BJ (cell line): Measurements from ENCODE around the gene ELFN1. TPM values are rescaled to one million over a fixed set of nuclear protein-coding genes. Genes with fewer than 3 reads are reported as not detected.

Source experiments
- CTCF ChIA-PET: fragments of 350-600 bp; formaldehyde crosslinking; extraction: SDS; loops from one replicate; lab custom pipeline; 2021; ENCODE audit warnings: antibody characterized with exemption, inconsistent platforms; lab: Yijun Ruan, JAX
- POLR2A ChIA-PET: fragments of 300-600 bp; sonication (Branson Sonifier 250); formaldehyde crosslinking; extraction: SDS; loops from one replicate; lab custom pipeline; 2021; ENCODE audit warnings: antibody characterized with exemption; lab: Charles Lee
- DNase-seq: peaks from one replicate; pipeline ENCODE4 v3.0.0-alpha.2; 2011; ENCODE audit warnings: low read depth
- H3K27me3 ChIP-seq: 2 replicates; pipeline ENCODE4 v1.6.0; 2011; ENCODE audit warnings: low read length; ENCODE audit not compliant: control insufficient read depth, insufficient read depth
- H3K36me3 ChIP-seq: 2 replicates; pipeline ENCODE4 v1.5.1; 2011; ENCODE audit warnings: low read length; ENCODE audit not compliant: control insufficient read depth, insufficient read depth
- H3K4me3 ChIP-seq: 2 replicates; pipeline ENCODE4 v1.5.1; 2011; ENCODE audit warnings: low read depth, mild to moderate bottlenecking, control low read depth, low read length
- CTCF ChIP-seq: IDR thresholded peaks from 2 replicates; pipeline ENCODE4 v1.5.1; 2011; ENCODE audit warnings: low read depth, mild to moderate bottlenecking, control low read depth, inconsistent platforms, low read length, moderate library complexity; ENCODE audit not compliant: insufficient read depth
- polyA plus RNA-seq: library from polyadenylated mRNA; depleted of rRNA; stranded (reverse); fragments of >200 nt; gene quantifications from 2 replicates; pipeline ENCODE4 v1.2.3, GENCODE V29; 2011

ELFN1 gene
- polyA plus RNA-seq, 1 experiment: 1.7 TPM

- no peak for DNase-seq
- POLR2A ChIA-PET: no interaction called here
- CTCF ChIA-PET: no interaction called here
- H3K27me3 ChIP-seq: no peaks in the 10 kb centered on the region
- no peaks in the 10 kb centered on the region for H3K36me3 ChIP-seq
- no peak overlapping the region for H3K4me3 ChIP-seq
- no peak for TF ChIP-seq CTCF
Observed at GRCh38 chr7:1632916-1633785, 36.9 kb upstream of the ELFN1 start.

DNA sequence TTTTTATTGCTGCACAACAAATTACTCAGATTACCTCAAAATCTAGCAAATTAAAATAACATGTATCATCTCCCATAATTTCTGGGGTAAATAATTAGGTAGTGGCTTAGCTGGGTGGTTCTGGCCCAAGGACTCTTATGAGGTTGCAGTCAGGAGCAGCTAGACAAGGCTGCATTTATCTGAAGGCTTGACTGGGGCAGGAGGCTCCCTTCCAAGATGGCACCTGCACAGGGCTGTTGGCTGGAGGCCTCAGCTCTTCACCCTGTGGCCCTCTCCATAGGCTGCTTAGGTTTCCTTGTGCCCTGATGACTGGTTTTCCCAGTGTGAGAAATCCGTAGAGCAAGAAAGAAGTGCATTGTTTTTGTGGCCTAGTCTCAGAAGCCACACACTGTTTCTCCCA, 34.7 kb upstream of the ELFN1 start:
- no peak for TF ChIP-seq CTCF
- H3K36me3 ChIP-seq: no peaks in the 10 kb centered on the region
- H3K4me3 ChIP-seq: no peak overlapping the region
- ChIA-PET POLR2A (no interaction called here), CTCF (no interaction called here)
- DNase-seq: no peak
- H3K27me3 ChIP-seq: no peaks in the 10 kb centered on the region; the same call in 1 of the 2 replicates

DNA sequence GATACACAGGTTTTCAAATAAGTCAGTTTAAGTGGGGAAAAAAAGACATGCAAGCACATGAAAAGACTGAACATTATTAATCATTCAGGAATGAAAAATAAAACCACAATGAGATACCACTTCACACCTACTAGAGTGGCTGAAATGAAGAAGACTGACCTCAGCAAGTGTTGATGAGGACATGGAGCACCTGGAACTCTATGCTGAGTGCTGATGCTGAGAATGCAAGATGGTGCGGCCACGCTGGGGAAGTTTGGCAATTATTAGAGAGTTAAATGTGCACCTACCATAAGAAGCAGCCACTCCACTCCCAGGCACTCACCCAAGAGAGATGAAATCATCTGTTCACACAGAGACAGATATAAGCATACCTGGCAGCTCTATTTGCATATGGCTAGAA, 32.9 kb upstream of the ELFN1 start:
- ChIA-PET CTCF (interaction anchor here (1.1 kb wide), 1 partner anchor 14 kb away, joined by 3 read pairs; no protein-coding TSS in a partner anchor), POLR2A (no interaction called here)
- Histone ChIP-seq H3K27me3 (no peaks in the 10 kb centered on the region; the same call in 1 of the 2 replicates), H3K4me3 (no peak overlapping the region), H3K36me3 (no peaks in the 10 kb centered on the region)
- no peak for TF ChIP-seq CTCF
- no peak for DNase-seq

DNA sequence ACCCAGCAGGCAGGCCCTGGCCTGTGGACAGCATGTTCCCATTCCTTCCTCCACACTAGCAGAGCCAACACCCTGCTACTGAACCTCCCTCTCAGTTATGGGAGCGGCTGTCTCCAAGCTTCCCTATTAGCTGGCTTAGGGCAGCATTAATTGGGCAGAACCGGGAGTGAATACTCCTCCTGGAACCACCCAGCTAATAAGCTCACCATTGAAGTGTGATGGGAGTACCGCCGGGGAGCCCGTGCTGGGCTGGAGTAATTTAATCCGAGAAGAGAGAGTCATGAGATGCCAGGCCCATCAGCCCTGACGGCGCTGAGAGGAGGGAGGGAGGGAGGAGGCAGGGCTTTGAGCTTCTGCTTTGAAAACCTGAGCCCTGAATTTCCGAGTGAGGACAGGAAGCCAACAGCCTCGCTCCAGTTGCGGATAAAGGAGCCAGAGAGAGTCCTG, 31.8 kb upstream of the ELFN1 start:
- DNase-seq: no peak
- Histone ChIP-seq H3K4me3 (no peak overlapping the region), H3K27me3 (no peaks in the 10 kb centered on the region; the same call in 1 of the 2 replicates), H3K36me3 (no peaks in the 10 kb centered on the region)
- ChIA-PET POLR2A (no interaction called here), CTCF (interaction anchor here (1.1 kb wide), 1 partner anchor 15 kb away, joined by 3 read pairs; no protein-coding TSS in a partner anchor)
- TF ChIP-seq CTCF: no peak

- no peak overlapping the region for H3K4me3 ChIP-seq
- CTCF ChIA-PET: no interaction called here
- no peak for DNase-seq
Observed at GRCh38 chr7:1639071-1639470, 31.0 kb upstream of the ELFN1 start.

More at GRCh38 chr7:1639071-1639470, 31.0 kb upstream of the ELFN1 start:
- Histone ChIP-seq H3K27me3 (no peaks in the 10 kb centered on the region; the same call in 1 of the 2 replicates), H3K36me3 (no peaks in the 10 kb centered on the region)
- POLR2A ChIA-PET: no interaction called here
- TF ChIP-seq CTCF: no peak
